Chondrocyte (in vitro differentiated cells): Measurements from ENCODE around the gene PDE11A. TPM values are rescaled to one million over a fixed set of nuclear protein-coding genes. Genes with fewer than 3 reads are reported as not detected.
"Not testable (repeated sequence)": the region's sequence is repeated elsewhere in the genome, so short reads cannot be mapped to it uniquely, and the experiment has no call there.

ENCODE experiments used
- DNase-seq: peaks from one replicate; pipeline ENCODE4 v3.0.0; 2021; ENCODE audit warnings: mixed read lengths, low spot score
- H3K27ac Mint-ChIP-seq: one replicate; pipeline ENCODE4 v1.8.0; 2021; ENCODE audit warnings: mild to moderate bottlenecking, moderate library complexity, mixed read lengths; ENCODE audit not compliant: unreplicated experiment
- H3K27me3 Mint-ChIP-seq: 2 replicates; pipeline ENCODE4 v1.8.0; 2021; ENCODE audit warnings: low read depth, mixed read lengths
- H3K36me3 Mint-ChIP-seq: 2 replicates; pipeline ENCODE4 v1.8.0; 2021; ENCODE audit warnings: low read depth, mixed read lengths
- H3K4me1 Mint-ChIP-seq: 2 replicates; pipeline ENCODE4 v1.8.0; 2021; ENCODE audit warnings: low read depth, mild to moderate bottlenecking, mixed read lengths
- H3K4me3 Mint-ChIP-seq: one replicate; pipeline ENCODE4 v1.8.0; 2021; ENCODE audit warnings: mild to moderate bottlenecking, moderate library complexity, mixed read lengths; ENCODE audit not compliant: unreplicated experiment
- H3K9me3 Mint-ChIP-seq: 2 replicates; pipeline ENCODE4 v1.8.0; 2021; ENCODE audit warnings: low read depth, mixed read lengths
- total RNA-seq: library from RNA; stranded (reverse); gene quantifications from 3 replicates; pipeline ENCODE4 v1.2.1, GENCODE V29; 2021
- TF ChIP-seq, protein P1 (sequence below): fragments of 200-600 bp; sonication (generic); IDR thresholded peaks from 2 replicates; pipeline ENCODE4 v1.5.0; 2021; ENCODE audit warnings: antibody characterized with exemption, mild to moderate bottlenecking, moderate library complexity

PDE11A gene
- total RNA-seq, 1 donor from 2014 or later = 2.1 TPM

DNA sequence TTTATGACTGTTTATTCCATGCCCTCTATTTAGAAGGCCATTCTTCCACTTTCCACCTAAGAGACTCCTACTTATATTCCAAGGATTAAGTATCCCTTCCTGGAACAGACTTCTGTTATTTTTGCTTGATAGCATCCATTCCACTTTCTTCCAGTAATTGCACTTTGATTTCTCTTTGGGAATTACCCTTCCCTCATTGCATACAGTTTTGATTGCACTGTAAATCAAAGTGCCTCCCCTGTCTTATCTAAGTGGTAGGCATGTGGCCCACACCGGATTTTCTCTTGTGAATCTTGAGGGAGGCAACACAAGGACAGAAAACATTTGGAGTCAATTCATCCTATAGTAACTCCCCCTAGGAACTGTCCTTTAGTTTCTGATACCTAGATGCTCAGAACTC is 120.4 kb downstream of the PDE11A start:
- Mint-ChIP-seq H3K9me3 (peaks cover 9% of the 10 kb centered on the region), H3K4me3 (no peak overlapping the region), H3K27ac (no peak overlapping the region), H3K36me3 (peaks cover 2% of the 10 kb centered on the region), H3K4me1 (no peaks in the 10 kb centered on the region), H3K27me3 (peaks cover 11% of the 10 kb centered on the region)
- no peak for DNase-seq
- TF ChIP-seq, protein P1, sequence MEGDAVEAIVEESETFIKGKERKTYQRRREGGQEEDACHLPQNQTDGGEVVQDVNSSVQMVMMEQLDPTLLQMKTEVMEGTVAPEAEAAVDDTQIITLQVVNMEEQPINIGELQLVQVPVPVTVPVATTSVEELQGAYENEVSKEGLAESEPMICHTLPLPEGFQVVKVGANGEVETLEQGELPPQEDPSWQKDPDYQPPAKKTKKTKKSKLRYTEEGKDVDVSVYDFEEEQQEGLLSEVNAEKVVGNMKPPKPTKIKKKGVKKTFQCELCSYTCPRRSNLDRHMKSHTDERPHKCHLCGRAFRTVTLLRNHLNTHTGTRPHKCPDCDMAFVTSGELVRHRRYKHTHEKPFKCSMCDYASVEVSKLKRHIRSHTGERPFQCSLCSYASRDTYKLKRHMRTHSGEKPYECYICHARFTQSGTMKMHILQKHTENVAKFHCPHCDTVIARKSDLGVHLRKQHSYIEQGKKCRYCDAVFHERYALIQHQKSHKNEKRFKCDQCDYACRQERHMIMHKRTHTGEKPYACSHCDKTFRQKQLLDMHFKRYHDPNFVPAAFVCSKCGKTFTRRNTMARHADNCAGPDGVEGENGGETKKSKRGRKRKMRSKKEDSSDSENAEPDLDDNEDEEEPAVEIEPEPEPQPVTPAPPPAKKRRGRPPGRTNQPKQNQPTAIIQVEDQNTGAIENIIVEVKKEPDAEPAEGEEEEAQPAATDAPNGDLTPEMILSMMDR = no peak

DNA sequence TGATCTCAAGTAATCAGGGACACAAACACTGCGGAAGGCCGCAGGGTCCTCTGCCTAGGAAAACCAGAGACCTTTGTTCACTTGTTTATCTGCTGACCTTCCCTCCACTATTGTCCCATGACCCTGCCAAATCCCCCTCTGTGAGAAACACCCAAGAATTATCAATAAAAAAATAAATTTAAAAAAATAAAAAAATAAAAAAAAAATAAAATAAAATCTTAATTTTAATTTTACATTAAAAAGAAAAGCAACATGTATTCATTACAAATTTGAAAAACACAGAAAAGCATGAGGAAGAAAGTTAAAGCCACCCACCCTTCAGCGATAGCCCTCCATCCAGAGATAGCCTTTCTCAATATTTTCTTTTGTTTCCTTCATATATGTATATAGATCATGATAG is 125.0 kb downstream of the PDE11A start:
- not testable (repeated sequence) for H3K36me3 Mint-ChIP-seq, H3K4me3 Mint-ChIP-seq, H3K27ac Mint-ChIP-seq, DNase-seq, H3K4me1 Mint-ChIP-seq, H3K9me3 Mint-ChIP-seq
- H3K27me3 Mint-ChIP-seq = peaks cover 10% of the 10 kb centered on the region

DNA sequence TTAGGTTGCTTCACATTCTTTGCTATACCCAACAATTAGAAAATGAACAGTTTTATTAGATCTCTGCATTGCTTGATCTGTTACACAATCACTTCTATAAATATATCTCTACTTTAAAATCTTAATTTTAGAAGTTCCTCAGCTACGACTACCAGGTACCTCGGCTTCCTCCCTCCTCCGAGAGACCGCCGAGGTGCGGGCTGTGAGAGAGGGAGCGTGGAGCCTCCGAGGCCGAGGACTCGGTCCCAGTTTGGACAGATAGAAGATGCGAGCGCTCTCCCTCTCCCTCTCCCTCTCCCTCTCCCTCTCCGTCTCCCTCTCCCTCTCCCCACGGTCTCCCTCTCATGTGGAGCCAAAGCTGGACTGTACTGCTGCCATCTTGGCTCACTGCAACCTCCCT is 128.0 kb downstream of the PDE11A start:
- H3K27ac Mint-ChIP-seq, H3K36me3 Mint-ChIP-seq, H3K4me3 Mint-ChIP-seq, H3K4me1 Mint-ChIP-seq, H3K9me3 Mint-ChIP-seq, H3K27me3 Mint-ChIP-seq, DNase-seq: not testable (repeated sequence)

GRCh38 chr2:177942731-177943130 is 129.8 kb downstream of the PDE11A start:
- H3K4me3 Mint-ChIP-seq = no peak overlapping the region
- TF ChIP-seq, protein P1 = no peak
- peaks cover 8% of the 10 kb centered on the region for H3K27me3 Mint-ChIP-seq
- peaks cover 5% of the 10 kb centered on the region for H3K9me3 Mint-ChIP-seq
- no peak overlapping the region for H3K27ac Mint-ChIP-seq
- H3K4me1 Mint-ChIP-seq = peaks cover 11% of the 10 kb centered on the region
- no peaks in the 10 kb centered on the region for H3K36me3 Mint-ChIP-seq
- DNase-seq = no peak

DNA sequence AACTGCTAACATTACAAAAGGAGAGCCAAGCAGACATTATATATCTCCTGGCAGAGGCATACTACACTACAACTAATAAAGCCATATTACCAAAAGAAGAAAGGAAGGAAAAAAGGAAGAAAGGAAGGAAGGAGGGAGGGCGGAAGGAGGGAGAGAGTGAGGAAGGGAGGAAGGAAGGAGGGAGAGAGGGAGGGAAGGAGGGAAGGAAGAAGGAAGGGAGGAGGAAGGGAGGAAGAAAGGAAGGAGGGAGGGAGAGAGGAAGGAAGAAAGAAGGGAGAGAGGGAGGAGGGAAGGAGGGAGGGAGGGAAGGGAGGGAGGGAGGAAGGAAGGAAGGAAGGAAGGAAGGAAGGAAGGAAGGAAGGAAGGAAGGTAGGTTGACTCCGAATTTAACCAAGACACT is 133.4 kb downstream of the PDE11A start:
- no peaks in the 10 kb centered on the region for H3K36me3 Mint-ChIP-seq
- H3K9me3 Mint-ChIP-seq = peaks cover 5% of the 10 kb centered on the region
- no peak for DNase-seq
- no peak overlapping the region for H3K27ac Mint-ChIP-seq
- H3K4me1 Mint-ChIP-seq = peaks cover 38% of the 10 kb centered on the region
- TF ChIP-seq, protein P1 = no peak
- H3K4me3 Mint-ChIP-seq = no peak overlapping the region
- H3K27me3 Mint-ChIP-seq = peaks cover 8% of the 10 kb centered on the region

DNA sequence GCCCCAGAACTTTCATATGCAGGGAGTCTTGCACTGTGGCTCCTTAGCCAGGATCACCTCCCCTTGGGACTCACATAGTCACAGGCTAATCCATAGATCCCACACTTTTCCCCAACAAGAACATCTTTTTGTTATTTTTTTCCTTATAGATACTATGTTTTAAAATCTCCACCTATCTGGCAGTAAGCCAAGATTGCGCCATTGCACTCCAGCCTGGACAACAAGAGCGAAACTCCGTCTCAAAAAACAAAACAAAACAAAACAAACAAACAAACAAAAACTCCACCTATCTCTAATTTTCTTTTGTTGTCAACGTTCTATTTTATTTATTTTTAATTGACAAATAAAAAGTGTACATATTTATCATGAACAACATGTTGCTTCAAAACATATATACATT is 141.7 kb downstream of the PDE11A start:
- Mint-ChIP-seq H3K4me3 (no peak overlapping the region), H3K27me3 (peaks cover 4% of the 10 kb centered on the region), H3K4me1 (peaks cover 31% of the 10 kb centered on the region), H3K9me3 (peaks cover 2% of the 10 kb centered on the region), H3K27ac (no peak overlapping the region), H3K36me3 (peaks cover 2% of the 10 kb centered on the region)
- no peak for DNase-seq
- TF ChIP-seq, protein P1 = no peak
